Daoy (cell line): ENCODE results near the gene ADGRG7. TPM values are rescaled to one million over a fixed set of nuclear protein-coding genes. Genes with fewer than 3 reads are reported as not detected.

Source experiments
- DNase-seq: peaks from one replicate; pipeline ENCODE4 v3.0.0-alpha.2; 2015; ENCODE audit warnings: low read depth
- total RNA-seq: library from RNA; depleted of rRNA; stranded (reverse); fragments of >200 nt; shearing (Covaris generic); gene quantifications from 2 replicates; pipeline ENCODE4 v1.2.3, GENCODE V29; 2014

ADGRG7 gene
- total RNA-seq, 1 experiment from 2014 or later: not detected

DNA sequence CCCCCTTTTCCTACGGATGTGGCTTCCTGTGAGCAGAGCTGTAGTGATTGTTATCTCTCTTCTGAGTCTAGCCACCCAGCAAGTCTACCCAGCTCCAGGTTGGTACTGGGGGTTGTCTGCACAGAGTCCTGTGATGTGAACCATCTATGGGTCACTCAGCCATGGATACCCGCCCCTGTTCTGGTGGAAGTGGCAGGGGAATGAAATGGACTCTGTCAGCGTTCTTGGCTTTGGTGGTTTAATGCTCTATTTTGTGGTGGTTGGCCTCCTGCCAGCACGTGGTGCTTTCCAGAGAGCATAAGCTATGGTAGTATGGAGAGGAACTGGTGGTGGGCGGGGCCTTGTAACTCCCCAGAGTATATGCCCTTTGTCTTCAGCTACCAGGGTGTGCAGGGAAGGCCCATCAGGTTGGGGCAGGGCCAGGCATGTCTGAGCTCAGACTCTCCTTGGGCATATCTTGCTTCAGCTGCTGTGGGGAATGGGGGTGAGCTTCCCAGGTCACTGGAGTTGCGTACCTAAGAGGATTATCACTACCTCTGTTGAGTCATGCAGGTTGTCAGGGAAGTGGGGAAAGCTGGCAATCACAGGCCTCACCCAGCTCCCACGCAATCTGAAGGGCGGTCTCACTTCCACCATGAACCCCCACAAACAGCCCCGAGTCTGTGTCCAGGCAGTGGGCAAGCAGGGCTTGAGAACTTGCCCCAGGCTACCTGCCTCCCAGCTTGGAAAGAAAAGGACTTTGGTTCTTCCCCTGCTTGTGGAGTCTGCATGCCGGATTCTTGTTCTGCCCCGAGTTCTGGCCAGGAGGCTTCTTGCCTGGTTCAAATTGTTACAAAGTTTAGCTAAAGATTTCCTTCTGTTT lies 9.0 kb upstream of the ADGRG7 start:
- peak; percentile 53 for DNase-seq

- DNase-seq: peak; percentile 34
Measured at GRCh38 chr3:100602506-100603444, 6.6 kb upstream of the ADGRG7 start.

- DNase-seq: peak; percentile 37
Measured at GRCh38 chr3:100603469-100603868, 5.9 kb upstream of the ADGRG7 start.

- no peak for DNase-seq
Measured at GRCh38 chr3:100605358-100605757, 4.0 kb upstream of the ADGRG7 start.

GRCh38 chr3:100606894-100607512 lies 2.4 kb upstream of the ADGRG7 start:
- no peak for DNase-seq

DNA sequence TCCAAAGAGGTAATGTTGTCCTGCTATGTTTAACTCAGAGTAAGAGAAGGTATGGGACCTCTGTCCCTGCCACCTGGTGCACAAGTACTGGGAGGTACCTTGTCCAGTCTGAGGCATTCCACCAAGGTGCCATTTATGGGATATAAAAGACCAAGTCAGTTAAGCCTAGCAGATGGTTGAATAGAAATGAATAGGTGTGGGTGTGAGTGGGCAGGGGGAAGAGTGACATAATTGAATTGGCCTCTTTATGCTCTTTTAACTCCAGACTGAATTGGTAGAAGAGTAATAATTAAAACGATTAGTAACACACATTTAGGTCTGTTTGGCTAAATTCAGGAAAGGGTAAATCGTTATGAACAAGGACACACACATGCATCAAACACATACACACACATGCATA lies 562 bp downstream of the ADGRG7 start:
- DNase-seq: no peak

DNA sequence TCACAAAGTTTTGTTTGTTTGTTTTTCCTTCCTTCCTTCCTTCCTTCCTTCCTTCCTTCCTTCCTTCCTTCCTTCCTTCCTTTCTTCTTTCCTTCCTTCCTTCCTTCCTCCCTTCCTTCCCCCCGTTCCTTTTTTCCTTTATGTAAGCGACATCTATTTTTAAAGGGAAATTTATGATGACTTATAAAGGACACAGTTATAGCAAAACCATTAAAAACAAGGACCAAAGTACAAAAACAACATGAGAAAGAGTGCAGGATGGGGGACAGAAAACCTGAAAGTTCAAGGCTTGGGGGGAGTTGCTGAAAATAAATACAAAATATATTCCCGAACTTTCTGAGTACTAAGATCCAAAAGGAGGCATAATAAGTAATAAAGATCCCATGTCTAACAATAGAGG lies 1.8 kb downstream of the ADGRG7 start:
- DNase-seq: no peak

GRCh38 chr3:100613721-100614390 lies 4.5 kb downstream of the ADGRG7 start:
- DNase-seq: no peak

GRCh38 chr3:100614941-100615340 lies 5.5 kb downstream of the ADGRG7 start:
- no peak for DNase-seq

- DNase-seq: no peak
Measured at GRCh38 chr3:100615684-100616083, 6.3 kb downstream of the ADGRG7 start.

DNA sequence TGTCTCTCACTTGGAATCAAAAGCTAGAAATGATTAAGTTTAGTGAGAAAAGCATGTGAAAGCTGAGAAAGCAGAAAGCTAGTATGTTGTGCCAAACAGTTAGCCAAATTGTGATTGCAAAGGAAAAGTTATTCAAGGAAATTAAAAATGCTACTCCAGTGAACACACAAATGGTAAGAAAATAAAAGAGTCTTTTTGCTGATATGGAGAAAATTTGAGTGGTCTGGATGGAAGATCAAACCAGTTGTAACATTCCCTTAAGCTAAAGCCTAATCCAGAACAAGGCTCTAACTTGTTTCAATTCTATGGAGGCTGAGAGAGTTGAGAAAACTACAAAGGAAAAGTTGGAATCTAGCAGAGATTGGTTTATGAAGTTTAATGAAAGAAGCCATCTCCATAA lies 11.8 kb downstream of the ADGRG7 start:
- no peak for DNase-seq

GRCh38 chr3:100627491-100627890 lies 18.1 kb downstream of the ADGRG7 start:
- DNase-seq: no peak

DNA sequence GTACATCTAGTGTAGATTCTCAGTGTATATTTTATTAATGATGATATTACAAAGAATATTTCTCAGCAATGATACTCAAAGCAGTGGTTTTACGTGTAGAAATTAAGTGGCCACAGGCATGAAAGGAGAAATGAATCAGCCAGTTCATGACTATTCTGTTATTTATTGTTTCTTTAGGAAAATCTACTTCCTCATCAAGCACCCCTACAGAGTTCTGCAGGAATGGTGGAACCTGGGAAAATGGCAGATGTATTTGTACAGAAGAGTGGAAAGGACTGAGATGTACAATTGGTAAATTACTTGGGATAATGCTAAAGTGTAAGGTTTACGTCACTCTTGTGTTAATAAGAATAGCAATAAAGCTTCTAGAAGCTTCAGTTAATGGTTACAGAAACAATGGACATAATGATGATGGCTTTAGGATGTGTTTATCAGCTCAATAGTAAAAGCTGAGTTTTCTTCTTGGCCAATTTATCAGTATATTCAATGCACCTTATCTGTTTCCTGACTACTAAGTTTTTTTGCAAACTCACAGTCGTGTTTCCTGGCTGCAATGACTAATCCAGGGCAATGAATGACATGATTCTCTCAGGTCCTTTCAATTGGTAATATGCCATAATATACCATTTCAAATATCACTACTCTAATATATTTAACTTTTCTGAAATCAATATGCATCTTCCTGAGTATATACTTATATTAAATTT lies 20.2 kb downstream of the ADGRG7 start:
- peak; percentile 16 for DNase-seq

- DNase-seq: no peak
Measured at GRCh38 chr3:100630664-100631063, 21.3 kb downstream of the ADGRG7 start.

DNA sequence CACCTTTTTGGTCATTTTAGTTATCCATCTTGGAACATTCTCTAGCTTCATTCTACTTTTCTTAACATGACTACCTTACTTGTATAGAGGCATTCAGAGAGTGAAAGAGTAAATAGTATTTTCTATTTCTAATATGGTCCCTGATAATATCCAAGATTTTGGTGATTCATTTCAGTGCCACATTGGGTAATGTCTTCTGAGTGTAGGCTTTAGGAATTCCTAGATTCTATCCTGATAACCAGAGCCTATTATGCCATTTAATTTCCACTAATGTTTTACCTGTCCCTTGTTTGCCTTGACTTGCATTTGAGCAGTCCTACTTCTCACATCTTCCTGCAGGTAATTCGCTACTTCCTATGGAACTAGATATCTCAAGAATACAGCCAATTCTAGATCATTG lies 21.8 kb downstream of the ADGRG7 start:
- no peak for DNase-seq

DNA sequence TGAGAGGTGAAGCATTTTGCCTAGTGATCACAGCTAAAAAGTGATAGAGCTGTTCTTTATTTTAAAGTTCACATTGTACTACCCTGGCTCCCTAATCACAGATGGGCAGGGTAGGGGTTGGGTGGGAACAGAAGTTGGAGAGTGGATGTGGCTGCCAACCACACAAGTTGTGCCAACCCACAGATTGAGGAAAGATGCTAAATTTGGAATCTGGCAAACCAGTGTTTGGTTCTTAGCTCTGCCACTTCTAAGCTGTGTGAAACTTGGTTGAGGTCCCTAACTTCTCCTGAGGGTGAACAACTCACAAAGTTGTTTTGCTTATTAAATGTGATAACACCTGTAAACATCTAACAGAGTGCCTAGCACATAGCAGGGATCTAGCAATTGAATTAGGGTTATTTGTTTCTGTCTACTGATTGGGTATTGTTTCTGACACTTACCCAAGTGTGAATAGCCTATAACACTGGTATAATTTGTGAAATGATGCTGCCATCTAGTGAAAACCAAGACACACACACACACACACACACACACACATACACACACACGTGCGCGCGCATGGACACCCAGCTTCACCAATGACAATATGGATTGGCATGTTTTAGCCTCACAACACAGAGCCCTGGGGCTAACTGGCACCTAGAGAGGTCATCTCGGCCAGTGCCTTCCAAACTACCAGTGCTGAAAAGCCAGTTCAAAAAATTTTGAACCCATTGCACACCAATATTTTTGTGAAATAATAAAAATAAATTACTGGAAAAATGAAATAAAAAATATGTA lies 25.3 kb downstream of the ADGRG7 start:
- peak; percentile 46 for DNase-seq

DNA sequence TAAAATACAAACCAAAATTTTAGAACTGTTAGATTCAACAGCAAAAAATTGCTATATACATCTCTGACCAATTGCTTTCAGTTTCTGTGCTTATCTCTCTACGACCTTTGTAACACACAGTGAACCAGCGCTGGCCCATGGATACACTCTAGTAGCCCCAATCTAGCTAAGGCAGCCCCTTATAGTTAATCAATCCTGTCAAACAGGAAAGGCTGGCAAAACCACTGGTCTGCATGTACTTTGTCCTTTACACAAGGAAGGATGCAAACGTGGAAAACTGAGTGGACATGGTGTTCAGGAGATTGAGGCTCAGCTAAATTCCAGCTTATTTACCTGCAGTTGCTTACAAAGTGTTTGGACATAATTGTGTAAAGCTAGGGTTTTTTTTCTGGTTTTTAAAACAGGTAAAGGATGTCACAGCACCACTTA lies 25.9 kb downstream of the ADGRG7 start:
- DNase-seq: no peak

DNA sequence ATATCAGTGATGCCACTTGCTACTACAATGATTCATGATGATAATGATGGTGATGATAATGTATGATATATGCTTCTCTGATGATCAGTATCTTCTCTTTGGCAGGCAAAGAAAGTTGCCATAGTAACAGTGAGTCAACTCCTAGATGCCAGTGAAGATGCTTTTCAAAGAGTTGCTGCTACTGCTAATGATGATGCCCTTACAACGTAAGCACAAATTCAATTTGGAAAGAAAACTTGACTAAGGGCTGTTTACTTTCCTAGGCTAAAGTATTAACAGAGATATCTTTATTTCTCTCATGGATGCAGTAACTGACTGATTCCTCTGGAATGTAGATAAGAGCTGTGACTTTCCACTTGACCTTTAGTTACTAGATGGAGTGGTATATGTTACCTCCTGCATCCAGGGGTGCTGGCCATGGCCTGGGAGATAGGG lies 27.8 kb downstream of the ADGRG7 start:
- DNase-seq: no peak

GRCh38 chr3:100640633-100641032 lies 31.2 kb downstream of the ADGRG7 start:
- no peak for DNase-seq

DNA sequence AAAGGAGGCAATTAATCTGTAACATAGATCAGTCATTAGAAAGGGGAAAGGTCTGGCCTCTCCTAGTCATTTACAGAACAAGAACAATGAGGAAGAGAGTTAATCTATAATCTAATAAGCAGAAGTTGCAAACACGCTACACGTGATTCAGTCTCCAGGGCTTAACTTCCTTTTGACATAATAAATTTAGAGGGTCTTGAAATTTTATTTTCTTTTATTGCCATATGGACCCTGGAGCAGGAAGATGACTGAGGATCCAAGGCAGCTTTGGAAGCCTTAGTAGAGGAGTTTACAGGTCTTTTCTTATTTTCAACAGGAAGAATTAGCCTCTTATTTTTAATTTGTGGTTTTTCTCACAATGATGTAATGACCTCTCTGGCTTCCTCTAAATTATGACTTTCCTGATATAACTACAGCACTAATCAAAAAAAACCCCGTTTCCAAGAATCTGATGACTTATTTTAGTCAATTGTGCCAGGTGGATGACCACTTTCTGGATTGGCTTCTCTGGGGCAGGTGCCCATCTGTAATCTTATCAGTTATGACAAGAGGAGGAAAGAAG lies 32.2 kb downstream of the ADGRG7 start:
- DNase-seq: no peak
